OCI-LY1 (cell line): ENCODE data around the gene PSMC2.

Source experiments
- H2AFZ ChIP-seq: fragments of 200-600 bp; sonication (generic), shearing (Covaris generic); 2 replicates; pipeline ENCODE4 v1.6.0; 2014; ENCODE audit warnings: antibody characterized with exemption, mild to moderate bottlenecking, low read length
- H3F3A ChIP-seq: fragments of 200-600 bp; sonication (generic), shearing (Covaris generic); 2 replicates; pipeline ENCODE4 v1.6.0; 2014; ENCODE audit warnings: mild to moderate bottlenecking, antibody characterized with exemption, low read length, moderate library complexity; ENCODE audit not compliant: insufficient read depth
- H3K27ac ChIP-seq: fragments of 200-600 bp; sonication (generic); 2 replicates; pipeline ENCODE4 v1.5.1; 2014; ENCODE audit warnings: low read length, mixed run types, mild to moderate bottlenecking, low read depth; ENCODE audit not compliant: poor library complexity, severe bottlenecking
- H3K27me3 ChIP-seq: fragments of 200-600 bp; sonication (generic); 2 replicates; pipeline ENCODE4 v1.6.0; 2014; ENCODE audit warnings: antibody characterized with exemption, mild to moderate bottlenecking, low read length, moderate library complexity; ENCODE audit not compliant: insufficient read depth
- H3K36me3 ChIP-seq: fragments of 200-600 bp; sonication (generic); 2 replicates; pipeline ENCODE4 v1.6.1; 2014; ENCODE audit warnings: mild to moderate bottlenecking, antibody characterized with exemption, low read length, moderate library complexity, mixed read lengths; ENCODE audit not compliant: insufficient read depth
- H3K4me1 ChIP-seq: fragments of 200-600 bp; sonication (generic); 2 replicates; pipeline ENCODE4 v1.5.1; 2014; ENCODE audit warnings: mild to moderate bottlenecking, low read length, moderate library complexity; ENCODE audit not compliant: insufficient read depth, severe bottlenecking
- H3K4me2 ChIP-seq: fragments of 200-600 bp; sonication (generic), shearing (Covaris generic); 2 replicates; pipeline ENCODE4 v1.6.1; 2014; ENCODE audit warnings: low read length
- H3K4me3 ChIP-seq: fragments of 200-600 bp; sonication (generic); 2 replicates; pipeline ENCODE4 v1.5.1; 2014; ENCODE audit warnings: low read length, low read depth, mild to moderate bottlenecking, mixed read lengths; ENCODE audit not compliant: poor library complexity, severe bottlenecking
- H3K79me2 ChIP-seq: fragments of 200-600 bp; shearing (Covaris generic); 2 replicates; pipeline ENCODE4 v1.6.1; 2016; ENCODE audit warnings: mixed run types, low read length, mixed read lengths; ENCODE audit not compliant: insufficient read depth
- H3K9ac ChIP-seq: fragments of 200-600 bp; sonication (generic), shearing (Covaris generic); 2 replicates; pipeline ENCODE4 v1.6.1; 2014; ENCODE audit warnings: mild to moderate bottlenecking, low read length, mixed read lengths
- H3K9me2 ChIP-seq: fragments of 200-600 bp; sonication (generic), shearing (Covaris generic); 2 replicates; pipeline ENCODE4 v1.6.1; 2014; ENCODE audit warnings: low read depth, mild to moderate bottlenecking, low read length, mixed read lengths
- H3K9me3 ChIP-seq: fragments of 200-600 bp; shearing (Covaris generic); 2 replicates; pipeline ENCODE4 v1.6.1; 2014; ENCODE audit warnings: low read length, mixed read lengths
- H4K20me1 ChIP-seq: fragments of 200-600 bp; sonication (generic), shearing (Covaris generic); 2 replicates; pipeline ENCODE4 v1.6.0; 2016; ENCODE audit warnings: mild to moderate bottlenecking, low read length; ENCODE audit not compliant: insufficient read depth
- EZH2 ChIP-seq: fragments of 200-600 bp; sonication (generic), shearing (Covaris generic); IDR thresholded peaks from 2 replicates; pipeline ENCODE4 v1.8.0; 2017; ENCODE audit warnings: borderline replicate concordance, mixed run types, mild to moderate bottlenecking, antibody characterized with exemption, low read length, moderate library complexity, mixed read lengths
- TF ChIP-seq, protein P1 (sequence below): fragments of 200-600 bp; sonication (generic), shearing (Covaris generic); IDR thresholded peaks from 2 replicates; pipeline ENCODE4 v1.5.1; 2017; ENCODE audit warnings: mild to moderate bottlenecking, antibody characterized with exemption, low read length, moderate library complexity, mixed read lengths

The PSMC2 gene

DNA sequence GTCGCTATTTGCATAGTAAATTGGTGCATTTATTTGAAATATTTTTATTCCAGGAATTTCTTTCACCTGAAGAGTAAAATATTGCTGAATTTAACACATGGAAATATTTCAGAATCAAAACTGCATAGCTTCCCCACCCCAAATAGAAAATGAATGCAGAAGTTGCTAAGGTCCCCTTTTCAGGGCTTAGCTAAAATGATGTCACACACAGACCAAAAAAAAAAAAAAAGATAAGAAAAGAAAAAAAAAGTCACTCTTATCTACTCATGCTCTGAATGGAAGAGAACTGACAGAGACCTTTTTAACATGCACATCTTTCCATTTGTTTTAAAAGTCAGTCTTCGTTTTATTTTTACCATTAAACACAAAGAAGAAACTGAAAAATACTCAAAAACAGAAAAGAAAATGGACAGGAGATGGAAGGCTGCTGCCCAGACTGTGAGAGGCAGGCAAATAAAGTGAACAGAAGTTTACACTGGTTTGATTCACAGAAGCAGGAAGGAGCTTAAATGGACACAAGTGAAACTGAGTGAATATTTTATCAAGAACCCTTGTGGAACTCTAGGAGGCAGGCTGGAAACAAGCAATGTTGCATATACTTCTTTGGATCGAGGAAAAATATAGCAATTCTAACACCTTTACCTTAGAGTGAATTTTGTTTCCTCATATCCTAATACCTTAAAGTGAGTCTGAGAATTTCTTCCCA lies 32.0 kb downstream of the PSMC2 start:
- no peak for TF ChIP-seq EZH2
- TF ChIP-seq, protein P1, sequence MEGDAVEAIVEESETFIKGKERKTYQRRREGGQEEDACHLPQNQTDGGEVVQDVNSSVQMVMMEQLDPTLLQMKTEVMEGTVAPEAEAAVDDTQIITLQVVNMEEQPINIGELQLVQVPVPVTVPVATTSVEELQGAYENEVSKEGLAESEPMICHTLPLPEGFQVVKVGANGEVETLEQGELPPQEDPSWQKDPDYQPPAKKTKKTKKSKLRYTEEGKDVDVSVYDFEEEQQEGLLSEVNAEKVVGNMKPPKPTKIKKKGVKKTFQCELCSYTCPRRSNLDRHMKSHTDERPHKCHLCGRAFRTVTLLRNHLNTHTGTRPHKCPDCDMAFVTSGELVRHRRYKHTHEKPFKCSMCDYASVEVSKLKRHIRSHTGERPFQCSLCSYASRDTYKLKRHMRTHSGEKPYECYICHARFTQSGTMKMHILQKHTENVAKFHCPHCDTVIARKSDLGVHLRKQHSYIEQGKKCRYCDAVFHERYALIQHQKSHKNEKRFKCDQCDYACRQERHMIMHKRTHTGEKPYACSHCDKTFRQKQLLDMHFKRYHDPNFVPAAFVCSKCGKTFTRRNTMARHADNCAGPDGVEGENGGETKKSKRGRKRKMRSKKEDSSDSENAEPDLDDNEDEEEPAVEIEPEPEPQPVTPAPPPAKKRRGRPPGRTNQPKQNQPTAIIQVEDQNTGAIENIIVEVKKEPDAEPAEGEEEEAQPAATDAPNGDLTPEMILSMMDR = no peak
- Histone ChIP-seq H4K20me1 (no peaks in the 10 kb centered on the region), H3K9me3 (no peaks in the 10 kb centered on the region), H3F3A (no peaks in the 10 kb centered on the region), H3K4me1 (no peaks in the 10 kb centered on the region), H2AFZ (no peak overlapping the region), H3K9ac (no peak overlapping the region), H3K79me2 (no peaks in the 10 kb centered on the region), H3K4me3 (no peak overlapping the region), H3K27me3 (no peaks in the 10 kb centered on the region; the same call in 1 of the 2 replicates), H3K27ac (no peak overlapping the region), H3K36me3 (no peaks in the 10 kb centered on the region), H3K4me2 (no peak overlapping the region), H3K9me2 (no peaks in the 10 kb centered on the region)

DNA sequence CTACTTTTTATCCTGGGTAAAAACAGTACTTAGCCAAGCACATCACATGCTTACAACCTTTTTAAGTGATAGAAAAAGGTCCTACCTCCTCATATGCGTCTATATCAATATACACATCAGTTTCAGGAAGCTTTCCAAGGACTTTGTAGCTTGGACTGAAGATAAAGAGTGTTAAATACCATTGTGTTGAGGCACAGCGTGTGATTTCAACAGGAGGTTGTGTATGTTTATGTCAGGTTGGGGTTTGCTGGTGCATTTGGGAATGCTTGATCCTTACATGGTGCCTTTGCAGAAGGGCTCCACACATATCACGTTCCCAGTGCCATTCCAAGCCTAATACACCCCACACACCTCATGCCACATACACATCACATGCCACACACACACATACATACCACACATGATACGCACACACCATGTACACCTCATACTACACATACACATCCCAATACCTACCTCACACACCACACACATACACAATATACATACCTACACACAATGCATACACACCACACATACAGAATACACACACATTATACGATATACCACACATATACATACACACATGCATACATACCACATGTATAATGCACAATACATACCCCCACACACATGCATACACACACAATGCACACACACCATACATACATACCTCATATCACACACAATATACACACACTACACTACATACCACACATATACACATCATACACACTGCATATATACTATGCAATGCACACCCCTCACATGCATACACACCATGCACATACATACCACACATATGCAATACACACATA lies 33.1 kb downstream of the PSMC2 start:
- Histone ChIP-seq H3K36me3 (no peaks in the 10 kb centered on the region), H3K27ac (no peak overlapping the region), H3K79me2 (no peaks in the 10 kb centered on the region), H3K9ac (no peak overlapping the region), H3K9me3 (no peaks in the 10 kb centered on the region), H3K9me2 (no peaks in the 10 kb centered on the region), H3K4me3 (no peak overlapping the region), H4K20me1 (no peaks in the 10 kb centered on the region), H3K4me1 (no peaks in the 10 kb centered on the region), H3K4me2 (no peak overlapping the region), H3F3A (no peaks in the 10 kb centered on the region), H3K27me3 (no peaks in the 10 kb centered on the region; the same call in 1 of the 2 replicates), H2AFZ (no peak overlapping the region)
- TF ChIP-seq, protein P1 = no peak
- TF ChIP-seq EZH2 = no peak

DNA sequence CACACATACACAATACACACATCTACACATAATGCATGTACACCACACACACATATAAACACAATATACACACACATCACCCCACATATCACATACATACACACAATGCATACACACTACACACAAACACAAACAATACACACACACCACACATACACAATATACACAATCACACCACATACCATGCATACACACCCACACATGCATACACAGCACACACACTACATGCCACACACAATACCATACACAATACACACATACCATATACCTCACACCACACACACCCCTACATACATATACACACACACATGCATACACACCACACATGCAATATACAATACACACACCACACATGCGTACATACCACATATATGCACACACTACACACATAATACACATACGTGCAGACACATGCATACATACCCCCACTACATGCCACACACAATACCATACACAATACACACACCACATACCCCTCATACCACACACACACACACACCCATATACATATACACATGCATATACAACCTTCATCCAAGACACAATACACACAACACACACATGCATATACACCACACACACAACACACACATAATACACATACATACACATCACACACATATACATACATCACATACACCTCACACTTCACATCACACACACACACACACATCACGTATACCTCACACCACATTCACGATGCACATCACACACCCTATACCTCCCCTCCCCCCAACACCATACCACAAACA lies 34.0 kb downstream of the PSMC2 start:
- TF ChIP-seq, protein P1 = no peak
- TF ChIP-seq EZH2 = no peak
- H2AFZ ChIP-seq = no peak overlapping the region
- H3F3A ChIP-seq = no peaks in the 10 kb centered on the region
- no peaks in the 10 kb centered on the region for H4K20me1 ChIP-seq
- no peaks in the 10 kb centered on the region for H3K79me2 ChIP-seq
- no peak overlapping the region for H3K4me3 ChIP-seq
- H3K9me3 ChIP-seq = no peaks in the 10 kb centered on the region
- H3K9ac ChIP-seq = no peak overlapping the region
- H3K27me3 ChIP-seq = no peaks in the 10 kb centered on the region; the same call in 1 of the 2 replicates
- no peak overlapping the region for H3K27ac ChIP-seq
- H3K36me3 ChIP-seq = no peaks in the 10 kb centered on the region
- H3K9me2 ChIP-seq = no peaks in the 10 kb centered on the region
- no peaks in the 10 kb centered on the region for H3K4me1 ChIP-seq
- H3K4me2 ChIP-seq = no peak overlapping the region
